NT2/D1 (cell line): ENCODE measurements around the gene CAPRIN1.
"Not testable (repeated sequence)": the region's sequence is repeated elsewhere in the genome, so short reads cannot be mapped to it uniquely, and the experiment has no call there.

ENCODE experiments used
- DNase-seq: peaks from one replicate; pipeline ENCODE4 v3.0.0-alpha.2; 2011; ENCODE audit warnings: low read depth, low spot score
- H3K27me3 ChIP-seq: 2 replicates; pipeline ENCODE4 v1.6.0; 2011; ENCODE audit warnings: mild to moderate bottlenecking; ENCODE audit not compliant: insufficient read length, insufficient read depth
- H3K36me3 ChIP-seq: 2 replicates; pipeline ENCODE4 v1.6.1; 2011; ENCODE audit warnings: mild to moderate bottlenecking, low read length, mixed read lengths; ENCODE audit not compliant: insufficient read depth, insufficient read length
- H3K4me1 ChIP-seq: 2 replicates; pipeline ENCODE4 v1.5.1; 2011; ENCODE audit not compliant: insufficient read depth, insufficient read length
- H3K4me3 ChIP-seq: 2 replicates; pipeline ENCODE4 v1.5.1; 2011; ENCODE audit warnings: low read depth; ENCODE audit not compliant: insufficient read length
- H3K9ac ChIP-seq: 2 replicates; pipeline ENCODE4 v1.6.0; 2011; ENCODE audit warnings: low read depth; ENCODE audit not compliant: insufficient read length
- H3K9me3 ChIP-seq: 2 replicates; pipeline ENCODE4 v1.5.1; 2011; ENCODE audit warnings: mild to moderate bottlenecking, low read length; ENCODE audit not compliant: insufficient read depth
- SUZ12 ChIP-seq: IDR thresholded peaks from 2 replicates; pipeline ENCODE4 v1.6.1; 2011; ENCODE audit not compliant: insufficient read length, insufficient read depth; ENCODE audit errors: extremely low read depth
- YY1 ChIP-seq: IDR thresholded peaks from 2 replicates; pipeline ENCODE4 v1.6.1; 2011; ENCODE audit not compliant: insufficient read length, insufficient read depth
- ZNF274 ChIP-seq: IDR thresholded peaks from 2 replicates; pipeline ENCODE4 v1.6.1; 2011; ENCODE audit warnings: mild to moderate bottlenecking, low read depth, low read length

CAPRIN1 gene

GRCh38 chr11:34052608-34053160, 1.2 kb downstream of the CAPRIN1 start:
- DNase-seq: no peak
- H3K9ac ChIP-seq: peak overlapping the region; percentile 96
- H3K36me3 ChIP-seq: peaks cover 32% of the 10 kb centered on the region
- H3K4me3 ChIP-seq: peak overlapping the region; percentile 92
- TF ChIP-seq ZNF274 (no peak), SUZ12 (no peak), YY1 (no peak)
- peaks cover 2% of the 10 kb centered on the region for H3K4me1 ChIP-seq
- no peaks in the 10 kb centered on the region for H3K9me3 ChIP-seq
- no peaks in the 10 kb centered on the region for H3K27me3 ChIP-seq

- peak overlapping the region; percentile 92 for H3K4me3 ChIP-seq
- H3K27me3 ChIP-seq: no peaks in the 10 kb centered on the region
- H3K36me3 ChIP-seq: peaks cover 32% of the 10 kb centered on the region
- H3K4me1 ChIP-seq: peaks cover 2% of the 10 kb centered on the region
- no peak for DNase-seq
- H3K9ac ChIP-seq: peak overlapping the region; percentile 96
- TF ChIP-seq SUZ12: no peak
- no peak for TF ChIP-seq ZNF274
- peak; percentile 56 for TF ChIP-seq YY1
- no peaks in the 10 kb centered on the region for H3K9me3 ChIP-seq
Observed at GRCh38 chr11:34053161-34053686, 1.7 kb downstream of the CAPRIN1 start.

- DNase-seq, H3K4me1 ChIP-seq: not testable (repeated sequence)
- H3K36me3 ChIP-seq: peaks cover 38% of the 10 kb centered on the region
Observed at GRCh38 chr11:34054351-34054750, 2.8 kb downstream of the CAPRIN1 start.

GRCh38 chr11:34055218-34056000, 3.9 kb downstream of the CAPRIN1 start:
- no peak for TF ChIP-seq ZNF274
- TF ChIP-seq YY1: no peak
- TF ChIP-seq SUZ12: no peak
- peaks cover 2% of the 10 kb centered on the region for H3K4me1 ChIP-seq
- peaks cover 45% of the 10 kb centered on the region for H3K36me3 ChIP-seq
- no peak overlapping the region for H3K9ac ChIP-seq
- H3K9me3 ChIP-seq: no peaks in the 10 kb centered on the region
- no peak for DNase-seq
- H3K27me3 ChIP-seq: no peaks in the 10 kb centered on the region
- H3K4me3 ChIP-seq: no peak overlapping the region

More at GRCh38 chr11:34054351-34054750, 2.8 kb downstream of the CAPRIN1 start:
- H3K9me3 ChIP-seq, H3K9ac ChIP-seq, H3K27me3 ChIP-seq: not testable (repeated sequence)
- peak overlapping the region; percentile 92 for H3K4me3 ChIP-seq

- Histone ChIP-seq H3K4me1 (peaks cover 2% of the 10 kb centered on the region), H3K9ac (no peak overlapping the region), H3K36me3 (peaks cover 53% of the 10 kb centered on the region), H3K9me3 (no peaks in the 10 kb centered on the region), H3K4me3 (no peak overlapping the region), H3K27me3 (no peaks in the 10 kb centered on the region)
- no peak for DNase-seq
- TF ChIP-seq YY1: no peak
- TF ChIP-seq SUZ12: no peak
- no peak for TF ChIP-seq ZNF274
Observed at GRCh38 chr11:34056672-34057071, 5.1 kb downstream of the CAPRIN1 start.

GRCh38 chr11:34063061-34063795, 11.7 kb downstream of the CAPRIN1 start:
- H3K9ac ChIP-seq: no peak overlapping the region
- TF ChIP-seq ZNF274 (no peak), YY1 (no peak), SUZ12 (no peak)
- peaks cover 59% of the 10 kb centered on the region for H3K36me3 ChIP-seq
- H3K4me3 ChIP-seq: no peak overlapping the region
- DNase-seq: no peak
- H3K27me3 ChIP-seq: no peaks in the 10 kb centered on the region
- H3K4me1 ChIP-seq: no peaks in the 10 kb centered on the region
- no peaks in the 10 kb centered on the region for H3K9me3 ChIP-seq

- no peak overlapping the region for H3K9ac ChIP-seq
- no peaks in the 10 kb centered on the region for H3K27me3 ChIP-seq
- H3K4me3 ChIP-seq: no peak overlapping the region
- TF ChIP-seq YY1 (no peak), ZNF274 (no peak), SUZ12 (no peak)
- no peaks in the 10 kb centered on the region for H3K9me3 ChIP-seq
- peaks cover 57% of the 10 kb centered on the region for H3K36me3 ChIP-seq
- H3K4me1 ChIP-seq: no peaks in the 10 kb centered on the region
- no peak for DNase-seq
Observed at GRCh38 chr11:34064291-34064690, 12.8 kb downstream of the CAPRIN1 start.
